K562 (cell line): Measurements from ENCODE around the gene ALS2CL. TPM values are rescaled to one million over a fixed set of nuclear protein-coding genes. Genes with fewer than 3 reads are reported as not detected.

Source experiments
- ATAC-seq: fragments of 200-7000 bp; cut with Tn5 transposase; 3 replicates; pipeline ENCODE4 v1.9.1; 2020; ENCODE audit warnings: moderate library complexity
- BruUV-seq: library from RNA; stranded (reverse); fragments of 400-500 nt; replicated peaks from 2 replicates; lab custom pipeline; 2021; lab: Mats Ljungman, UMichigan
- CTCF ChIA-PET: fragments of 300-600 bp; formaldehyde crosslinking; extraction: SDS; loops from one replicate; lab custom pipeline; 2021; ENCODE audit warnings: low intra/inter-chr PET ratio; lab: Yijun Ruan, JAX
- POLR2A ChIA-PET: fragments of 300-600, 350-650 bp; sonication (Branson Sonifier 250); formaldehyde crosslinking; extraction: SDS; loops from one replicate; lab custom pipeline; 2021; ENCODE audit warnings: antibody characterized with exemption, inconsistent platforms; lab: Yijun Ruan, JAX
- DNase-seq, 4 experiments: peaks; one replicate each; pipeline versions ENCODE4 v3.0.0 to v3.0.0-alpha.2; 2011 to 2018; ENCODE audit warnings: low spot score in 3 of 4, mixed read lengths in 3 of 4; ENCODE audit errors: extremely low read depth in 1 of 4
- FAIRE-seq: peaks from 2 replicates; lab custom pipeline; 2011; peaks lifted over from hg19 to GRCh38; lab: Jason Lieb, UNC
- H2AFZ ChIP-seq: 2 replicates; pipeline ENCODE4 v1.6.0; 2011; ENCODE audit warnings: low read depth, low read length, control low read depth, inconsistent platforms
- H3K27ac ChIP-seq: fragments of 200-600 bp; 3 replicates; pipeline ENCODE4 v1.8.0; 2011; ENCODE audit warnings: low read depth, mild to moderate bottlenecking, control low read depth, inconsistent platforms, low read length, moderate library complexity, mixed read lengths; ENCODE audit errors: extremely low read depth
- H3K27me3 ChIP-seq, 2 experiments: fragments of 300-600 bp in 1 of 2; 2 replicates in 1 of 2; 3 replicates in 1 of 2; pipeline versions ENCODE4 v1.6.0 to v1.8.0; 2011; ENCODE audit warnings: inconsistent platforms in 2 of 2, low read length in 2 of 2, mild to moderate bottlenecking in 1 of 2, mixed read lengths in 1 of 2, moderate library complexity in 1 of 2; ENCODE audit not compliant: control insufficient read depth in 2 of 2, insufficient read depth in 2 of 2
- H3K36me3 ChIP-seq: fragments of 300-600 bp; 3 replicates; pipeline ENCODE4 v1.8.0; 2011; ENCODE audit warnings: mild to moderate bottlenecking, low read length, inconsistent platforms; ENCODE audit not compliant: control insufficient read depth, insufficient read depth
- H3K4me1 ChIP-seq, 2 experiments: fragments of 200-600 bp in 1 of 2; replicated peaks in 1 of 2; 2 replicates in 1 of 2; 3 replicates in 1 of 2; pipeline versions ENCODE4 v1.5.1 to v1.8.0; 2011; ENCODE audit warnings: inconsistent platforms in 2 of 2, low read length in 2 of 2, mild to moderate bottlenecking in 1 of 2, mixed read lengths in 1 of 2, moderate library complexity in 1 of 2; ENCODE audit not compliant: control insufficient read depth in 2 of 2, insufficient read depth in 2 of 2
- H3K4me2 ChIP-seq: 2 replicates; pipeline ENCODE4 v1.6.1; 2011; ENCODE audit warnings: low read length, control low read depth, inconsistent platforms, mixed read lengths; ENCODE audit not compliant: insufficient read depth
- H3K4me3 ChIP-seq: fragments of 200-600 bp; sonication (generic), shearing (Covaris generic); 2 replicates; pipeline ENCODE4 v1.5.1; 2016; ENCODE audit warnings: control low read depth, inconsistent platforms
- H3K79me2 ChIP-seq: fragments of 200-600 bp; 3 replicates; pipeline ENCODE4 v1.8.0; 2011; ENCODE audit warnings: low read length, inconsistent platforms; ENCODE audit not compliant: control insufficient read depth, insufficient read depth
- H3K9ac ChIP-seq, 2 experiments: 2 replicates each; pipeline versions ENCODE4 v1.6.0 to v1.6.1; 2011; ENCODE audit warnings: low read depth in 2 of 2, low read length in 2 of 2, control low read depth in 1 of 2, inconsistent platforms in 1 of 2, mild to moderate bottlenecking in 1 of 2, mixed read lengths in 1 of 2; ENCODE audit not compliant: insufficient read depth in 1 of 2
- H3K9me1 ChIP-seq: one replicate; pipeline ENCODE4 v1.6.0; 2011; ENCODE audit warnings: inconsistent platforms, mild to moderate bottlenecking, low read length, moderate library complexity; ENCODE audit not compliant: control insufficient read depth, insufficient read depth
- H3K9me3 ChIP-seq: replicated peaks from 2 replicates; pipeline ENCODE4 v1.5.1; 2011; ENCODE audit warnings: low read depth, low read length, inconsistent platforms; ENCODE audit not compliant: control insufficient read depth, insufficient read depth
- H4K20me1 ChIP-seq: replicated peaks from 2 replicates; pipeline ENCODE4 v1.6.1; 2011; ENCODE audit warnings: low read length, inconsistent platforms, mixed read lengths; ENCODE audit not compliant: control insufficient read depth, insufficient read depth
- ARHGAP35 ChIP-seq: fragments of 450-650 bp; IDR thresholded peaks from 2 replicates; pipeline ENCODE4 v1.6.1; 2018; ENCODE audit not compliant: partially characterized antibody
- BDP1 ChIP-seq: IDR thresholded peaks from 3 replicates; pipeline ENCODE4 v1.6.1; 2011; ENCODE audit not compliant: insufficient read length, insufficient read depth
- CBX2 ChIP-seq: fragments of 200-600 bp; sonication (generic); IDR thresholded peaks from one replicate; pipeline ENCODE4 v1.6.1; 2012; ENCODE audit warnings: mild to moderate bottlenecking, low read length, inconsistent platforms; ENCODE audit not compliant: insufficient read depth, poor library complexity, severe bottlenecking
- ETS1 ChIP-seq: conservative IDR thresholded peaks from 2 replicates; pipeline ENCODE4 v1.6.1; 2011; ENCODE audit warnings: low read depth, mild to moderate bottlenecking, low read length; ENCODE audit not compliant: control insufficient read depth
- MCM2 ChIP-seq: fragments of 450-650 bp; IDR thresholded peaks from 2 replicates; pipeline ENCODE4 v1.6.1; 2017; ENCODE audit warnings: low read depth, mild to moderate bottlenecking
- NFE2L1 ChIP-seq: fragments of 450-650 bp; IDR thresholded peaks from 2 replicates; pipeline ENCODE4 v1.6.1; 2016; ENCODE audit warnings: missing genetic modification characterization, low read depth, mild to moderate bottlenecking, missing compliant biosample characterization, moderate library complexity, borderline replicate concordance
- OTX1 ChIP-seq: fragments of 450-650 bp; formaldehyde crosslinking; IDR thresholded peaks from 2 replicates; pipeline ENCODE4 v1.4.0; 2022; ENCODE audit warnings: mild to moderate bottlenecking
- PCBP1 ChIP-seq: fragments of 200-400 bp; formaldehyde crosslinking; IDR thresholded peaks from 2 replicates; pipeline ENCODE4 v1.6.1; 2018; ENCODE audit warnings: mild to moderate bottlenecking, low read depth, low read length; ENCODE audit not compliant: poor library complexity, severe bottlenecking
- PML ChIP-seq: IDR thresholded peaks from 2 replicates; pipeline ENCODE4 v1.6.1; 2012; ENCODE audit warnings: low read length, inconsistent platforms
- PTRF ChIP-seq: fragments of 450-650 bp; IDR thresholded peaks from 2 replicates; pipeline ENCODE4 v1.6.1; 2016; ENCODE audit warnings: mild to moderate bottlenecking, missing genetic modification characterization, missing compliant biosample characterization
- TOE1 ChIP-seq, 2 experiments: fragments of 450-650 bp in 1 of 2; sonication (generic) in 1 of 2; formaldehyde crosslinking in 1 of 2; IDR thresholded peaks; 2 replicates each; pipeline versions ENCODE4 v1.7.1 to v1.8.0; 2016 to 2022; ENCODE audit warnings: borderline replicate concordance in 2 of 2, mild to moderate bottlenecking in 2 of 2, antibody characterized with exemption in 1 of 2, inconsistent platforms in 1 of 2, low read depth in 1 of 2, missing genetic modification reagents in 1 of 2, moderate library complexity in 1 of 2
- TRIM28 ChIP-seq: fragments of 450-650 bp; IDR thresholded peaks from 2 replicates; pipeline ENCODE4 v1.6.1; 2017
- ZBTB34 ChIP-seq: fragments of 250-450 bp; sonication (Bioruptor Pico); IDR thresholded peaks from 2 replicates; pipeline ENCODE4 v1.8.0; 2021; ENCODE audit warnings: mild to moderate bottlenecking, moderate library complexity
- ZNF197 ChIP-seq: fragments of 200-800 bp; sonication (Bioruptor generic); IDR thresholded peaks from 2 replicates; pipeline ENCODE4 v1.6.1; 2016; ENCODE audit warnings: low read depth, missing genetic modification characterization, missing compliant biosample characterization
- ZNF253 ChIP-seq: fragments of 250-450 bp; sonication (Bioruptor Pico); conservative IDR thresholded peaks from 2 replicates; pipeline ENCODE4 v1.6.1; 2021; ENCODE audit warnings: mild to moderate bottlenecking
- ZNF316 ChIP-seq: fragments of 450-650 bp; IDR thresholded peaks from 2 replicates; pipeline ENCODE4 v1.6.1; 2016
- ZNF584 ChIP-seq: fragments of 200-800 bp; sonication (Bioruptor generic); IDR thresholded peaks from 2 replicates; pipeline ENCODE4 v1.6.1; 2016; ENCODE audit warnings: low read depth, mild to moderate bottlenecking, missing genetic modification characterization, missing compliant biosample characterization
- WGBS: fragments of 100-300 bp; shearing (Covaris generic); methylation state at CpG from one replicate; pipeline ENCODE4 v1.1.6; 2016; ENCODE audit warnings: low coverage, mixed read lengths; ENCODE audit not compliant: insufficient coverage; ENCODE audit errors: missing lambda C conversion rate; 5-methylcytosine and 5-hydroxymethylcytosine counted together
- in situ Hi-C: fragments of 300-500 bp; cut with MboI; formaldehyde crosslinking; loops from 4 replicates; pipeline ENCODE4 v1.15.0; 2018; ENCODE audit warnings: inconsistent platforms, mixed read lengths
- intact Hi-C: fragments of 100-400 bp; cut with micrococcal nuclease; formaldehyde crosslinking; loops from 2 replicates; pipeline ENCODE4 v1.14.2; 2022
- polyA plus RNA-seq, 8 experiments: library from polyadenylated mRNA; depleted of rRNA in 4 of 8; stranded (reverse) in 5 of 8; unstranded in 3 of 8; fragments of >200 nt; fragmentation: Nextera tagmentation in 2 of 8; fragmentation: Illumina TruSeq in 1 of 8; extraction: Ambion mirVana in 2 of 8; extraction: Trizol in 1 of 8; gene quantifications; 2 replicates each; pipeline versions ENCODE4 v1.2.1 to v1.2.3, GENCODE V29; 2011 to 2014; ENCODE audit warnings: inconsistent platforms in 1 of 8, missing spikeins in 1 of 8
- total RNA-seq, 7 experiments: library from RNA; depleted of rRNA in 6 of 7; stranded (reverse); fragments of >200 nt in 6 of 7; fragmentation: Illumina TruSeq in 2 of 7; extraction: Trizol in 2 of 7; gene quantifications; 2 replicates each; pipeline versions ENCODE4 v1.2.1 to v1.2.3, GENCODE V29; 2011 to 2021; ENCODE audit warnings: low replicate concordance in 1 of 7

The ALS2CL gene
- total and polyA plus RNA-seq, 9 of the 15 experiments (the other 6 are each of a cell fraction or from before 2014, with no cell fraction given): 0.03 to 0.13 (median 0.05) TPM; not detected in 3

- no peak for TF ChIP-seq CBX2
- TF ChIP-seq PCBP1: no peak
- TF ChIP-seq ARHGAP35: no peak
- TF ChIP-seq TOE1 (IDR thresholded peaks at IDR 0.05; ENCODE audit: borderline replicate concordance): no peak
- TF ChIP-seq TOE1 (CRISPR knock-in tag; IDR thresholded peaks at IDR 0.05; ENCODE audit: borderline replicate concordance, low read depth): no peak
- TF ChIP-seq, all 486 proteins: peak for 0
Measured at GRCh38 chr3:46627078-46627477, 66.4 kb downstream of the ALS2CL start (continued).

- in situ Hi-C loops: no loop called here
Measured at GRCh38 chr3:46626039-46626438, 67.4 kb downstream of the ALS2CL start.

More at GRCh38 chr3:46626039-46626438, 67.4 kb downstream of the ALS2CL start:
- Histone ChIP-seq H3K27me3 (peaks cover 10 to 20% of the 10 kb centered on the region in 2 experiments; a peak in 4 of 5 replicates), H3K9ac (no peak overlapping the region), H4K20me1 (no peaks in the 10 kb centered on the region), H3K4me1 (peaks cover 4 to 8% of the 10 kb centered on the region in 2 experiments; a peak in 3 of 5 replicates), H3K4me3 (no peak overlapping the region), H3K79me2 (no peaks in the 10 kb centered on the region), H3K27ac (no peak overlapping the region), H2AFZ (no peak overlapping the region), H3K9me1 (no peaks in the 10 kb centered on the region), H3K4me2 (no peak overlapping the region), H3K36me3 (no peaks in the 10 kb centered on the region), H3K9me3 (no peaks in the 10 kb centered on the region)
- no peak for FAIRE-seq
- no peak for DNase-seq
- no TSS peak for BruUV-seq
- no peak for ATAC-seq
- ChIA-PET CTCF (no interaction called here), POLR2A (interaction anchor here (1.3 kb wide), 1 partner anchor 22 kb away, joined by 4 read pairs; no protein-coding TSS in a partner anchor)
- intact Hi-C loops: no loop called here
- TF ChIP-seq ZNF316 (no peak), PTRF (tag) (no peak), ZBTB34 (no peak), MCM2 (no peak), ETS1 (no peak), ZNF584 (CRISPR knock-in tag) (no peak), TRIM28 (no peak), NFE2L1 (tag) (no peak), PML (no peak), ZNF253 (no peak), ZNF197 (CRISPR knock-in tag) (no peak), BDP1 (no peak), OTX1 (no peak)
- under 1% methylated on average over 4 of the region's 4 CpGs for WGBS
